Neural crest cell (in vitro differentiated cells): ENCODE data around the gene AUTS2. TPM values are rescaled to one million over a fixed set of nuclear protein-coding genes. Genes with fewer than 3 reads are reported as not detected.

ENCODE experiments used
- DNase-seq: peaks from one replicate; pipeline ENCODE4 v3.0.0; 2021; ENCODE audit warnings: low read depth, mixed read lengths, low spot score
- H3K27ac Mint-ChIP-seq: one replicate; pipeline ENCODE4 v1.8.0; 2021; ENCODE audit warnings: mild to moderate bottlenecking, mixed read lengths; ENCODE audit not compliant: unreplicated experiment
- H3K27me3 Mint-ChIP-seq: 2 replicates; pipeline ENCODE4 v1.8.0; 2021; ENCODE audit warnings: low read depth, mild to moderate bottlenecking, mixed read lengths
- H3K36me3 Mint-ChIP-seq: 2 replicates; pipeline ENCODE4 v1.8.0; 2021; ENCODE audit warnings: low read depth, mild to moderate bottlenecking, mixed read lengths
- H3K4me1 Mint-ChIP-seq: 2 replicates; pipeline ENCODE4 v1.8.0; 2021; ENCODE audit warnings: mixed read lengths
- H3K4me3 Mint-ChIP-seq: one replicate; pipeline ENCODE4 v1.8.0; 2021; ENCODE audit warnings: mild to moderate bottlenecking, mixed read lengths
- H3K9me3 Mint-ChIP-seq: 2 replicates; pipeline ENCODE4 v1.8.0; 2021; ENCODE audit warnings: mixed read lengths
- CTCF ChIP-seq: fragments of 200-600 bp; sonication (generic); conservative IDR thresholded peaks from 2 replicates; pipeline ENCODE4 v1.5.0; 2021; ENCODE audit warnings: antibody characterized with exemption, mild to moderate bottlenecking
- total RNA-seq: library from RNA; stranded (reverse); gene quantifications from 2 replicates; pipeline ENCODE4 v1.2.1, GENCODE V29; 2021

The AUTS2 gene
- total RNA-seq, 1 donor from 2014 or later = 152 TPM

- Mint-ChIP-seq H3K9me3 (no peaks in the 10 kb centered on the region), H3K4me3 (peak overlapping the region; percentile 8), H3K27me3 (peaks cover 3% of the 10 kb centered on the region), H3K4me1 (peaks cover 57% of the 10 kb centered on the region), H3K36me3 (peaks cover 9% of the 10 kb centered on the region), H3K27ac (peak overlapping the region; percentile 5)
- DNase-seq = no peak
- no peak for TF ChIP-seq CTCF
These were observed 1146.2 kb downstream of the AUTS2 start for GRCh38 chr7:70744492-70744891.

GRCh38 chr7:70749831-70750230 is 1151.6 kb downstream of the AUTS2 start:
- no peak overlapping the region for H3K27ac Mint-ChIP-seq
- no peak overlapping the region for H3K4me3 Mint-ChIP-seq
- no peak for DNase-seq
- H3K36me3 Mint-ChIP-seq = peaks cover 13% of the 10 kb centered on the region
- TF ChIP-seq CTCF = no peak
- H3K4me1 Mint-ChIP-seq = peaks cover 31% of the 10 kb centered on the region
- no peaks in the 10 kb centered on the region for H3K27me3 Mint-ChIP-seq
- H3K9me3 Mint-ChIP-seq = no peaks in the 10 kb centered on the region

- peaks cover 7% of the 10 kb centered on the region for H3K36me3 Mint-ChIP-seq
- H3K27me3 Mint-ChIP-seq = no peaks in the 10 kb centered on the region
- no peaks in the 10 kb centered on the region for H3K9me3 Mint-ChIP-seq
- no peak overlapping the region for H3K4me3 Mint-ChIP-seq
- DNase-seq = no peak
- TF ChIP-seq CTCF = no peak
- H3K27ac Mint-ChIP-seq = no peak overlapping the region
- H3K4me1 Mint-ChIP-seq = peaks cover 15% of the 10 kb centered on the region
These were observed 1153.6 kb downstream of the AUTS2 start for GRCh38 chr7:70751895-70752294.

- Mint-ChIP-seq H3K27ac (no peak overlapping the region), H3K4me1 (peaks cover 15% of the 10 kb centered on the region), H3K27me3 (no peaks in the 10 kb centered on the region)
These were observed 1154.5 kb downstream of the AUTS2 start for GRCh38 chr7:70752794-70753241.

GRCh38 chr7:70756789-70757188 is 1158.5 kb downstream of the AUTS2 start:
- no peak for DNase-seq
- no peak for TF ChIP-seq CTCF
- Mint-ChIP-seq H3K27me3 (no peaks in the 10 kb centered on the region), H3K4me3 (no peak overlapping the region), H3K9me3 (no peaks in the 10 kb centered on the region), H3K27ac (no peak overlapping the region), H3K4me1 (peaks cover 35% of the 10 kb centered on the region), H3K36me3 (peaks cover 5% of the 10 kb centered on the region)

More at GRCh38 chr7:70752794-70753241, 1154.5 kb downstream of the AUTS2 start:
- no peaks in the 10 kb centered on the region for H3K9me3 Mint-ChIP-seq
- DNase-seq = no peak
- no peak for TF ChIP-seq CTCF
- H3K4me3 Mint-ChIP-seq = no peak overlapping the region
- peaks cover 7% of the 10 kb centered on the region for H3K36me3 Mint-ChIP-seq

GRCh38 chr7:70758646-70759045 is 1160.4 kb downstream of the AUTS2 start:
- DNase-seq = no peak
- TF ChIP-seq CTCF = no peak
- no peaks in the 10 kb centered on the region for H3K36me3 Mint-ChIP-seq
- no peaks in the 10 kb centered on the region for H3K9me3 Mint-ChIP-seq
- H3K4me1 Mint-ChIP-seq = peaks cover 34% of the 10 kb centered on the region
- H3K4me3 Mint-ChIP-seq = no peak overlapping the region
- H3K27me3 Mint-ChIP-seq = no peaks in the 10 kb centered on the region
- no peak overlapping the region for H3K27ac Mint-ChIP-seq
